A549 (cell line): ENCODE data around the gene KRTAP5-5. TPM values are rescaled to one million over a fixed set of nuclear protein-coding genes. Genes with fewer than 3 reads are reported as not detected.
"Not testable (repeated sequence)": the region's sequence is repeated elsewhere in the genome, so short reads cannot be mapped to it uniquely, and the experiment has no call there.

Source experiments
- ATAC-seq, 2 experiments: fragments of 200-7000 bp in 1 of 2; fragments of >200 bp in 1 of 2; cut with Nextera tagmentation in 1 of 2; cut with Tn5 transposase in 1 of 2; 3 replicates each; pipeline versions ENCODE4 v1.8.0 to v1.9.1; 2018 to 2020; ENCODE audit warnings: mild to moderate bottlenecking in 1 of 2, moderate library complexity in 1 of 2
- CTCF ChIA-PET: fragments of 300-600 bp; sonication (Branson Sonifier 250); formaldehyde crosslinking; extraction: SDS; loops from one replicate; lab custom pipeline; 2021; ENCODE audit warnings: antibody characterized with exemption, inconsistent platforms; lab: Yijun Ruan, JAX
- POLR2A ChIA-PET: fragments of 350-600 bp; formaldehyde crosslinking; extraction: SDS; loops from one replicate; lab custom pipeline; 2021; ENCODE audit warnings: antibody characterized with exemption, inconsistent platforms; lab: Yijun Ruan, JAX
- DNase-seq, 2 experiments: peaks; one replicate each; pipeline versions ENCODE4 v3.0.0 to v3.0.0-alpha.2; 2011 to 2016; ENCODE audit warnings: low read depth in 1 of 2, low spot score in 1 of 2
- FAIRE-seq: peaks from 2 replicates; lab custom pipeline; 2011; peaks lifted over from hg19 to GRCh38; lab: Jason Lieb, UNC
- H3K27ac ChIP-seq, 2 experiments: fragments of >200 bp; sonication (Bioruptor Twin); formaldehyde crosslinking; 3 replicates each; pipeline ENCODE4 v1.5.1; 2016 to 2017
- H3K4me1 ChIP-seq: fragments of >200 bp; sonication (Bioruptor Twin); formaldehyde crosslinking; 3 replicates; pipeline ENCODE4 v1.6.1; 2016
- H3K4me2 ChIP-seq: fragments of >200 bp; sonication (Bioruptor Twin); formaldehyde crosslinking; 3 replicates; pipeline ENCODE4 v1.6.1; 2016
- H3K4me3 ChIP-seq: fragments of >200 bp; sonication (Bioruptor Twin); formaldehyde crosslinking; 3 replicates; pipeline ENCODE4 v1.5.1; 2016
- H3K9me3 ChIP-seq: fragments of >200 bp; sonication (Bioruptor Twin); formaldehyde crosslinking; 3 replicates; pipeline ENCODE4 v1.6.1; 2016
- CEBPB ChIP-seq, 2 experiments: fragments of >200 bp in 1 of 2; sonication (Bioruptor Twin) in 1 of 2; formaldehyde crosslinking in 1 of 2; IDR thresholded peaks; 2 replicates each; pipeline ENCODE4 v1.6.1; 2012 to 2016
- EHF ChIP-seq: fragments of 250-450 bp; sonication (Bioruptor Pico); IDR thresholded peaks from 2 replicates; pipeline ENCODE4 v1.5.0; 2020; ENCODE audit warnings: mild to moderate bottlenecking
- ESRRA ChIP-seq: fragments of 150-350 bp; IDR thresholded peaks from 2 replicates; pipeline ENCODE4 v1.6.1; 2014; ENCODE audit warnings: mild to moderate bottlenecking, low read length, borderline replicate concordance
- KDM5A ChIP-seq: fragments of 200-600 bp; sonication (generic); IDR thresholded peaks from 2 replicates; pipeline ENCODE4 v1.6.1; 2016; ENCODE audit warnings: antibody characterized with exemption, mild to moderate bottlenecking
- NFE2L2 ChIP-seq: fragments of 150-350 bp; conservative IDR thresholded peaks from 2 replicates; pipeline ENCODE4 v1.6.1; 2014; ENCODE audit warnings: low read length
- NPAS2 ChIP-seq: fragments of 250-450 bp; sonication (Bioruptor Pico); IDR thresholded peaks from 2 replicates; pipeline ENCODE4 v1.8.0; 2022; ENCODE audit warnings: mild to moderate bottlenecking, moderate library complexity, borderline replicate concordance
- PHF8 ChIP-seq: fragments of 200-600 bp; sonication (generic); IDR thresholded peaks from 2 replicates; pipeline ENCODE4 v1.6.1; 2016; ENCODE audit warnings: low read depth, mild to moderate bottlenecking, antibody characterized with exemption, moderate library complexity, borderline replicate concordance
- RAD21 ChIP-seq, 2 experiments: fragments of >200 bp in 1 of 2; sonication (Bioruptor Twin) in 1 of 2; formaldehyde crosslinking in 1 of 2; IDR thresholded peaks in 1 of 2; conservative IDR thresholded peaks in 1 of 2; 2 replicates in 1 of 2; 3 replicates in 1 of 2; pipeline ENCODE4 v1.6.1; 2012 to 2018; ENCODE audit warnings: inconsistent platforms in 1 of 2
- RCOR1 ChIP-seq: fragments of 150-350 bp; IDR thresholded peaks from 2 replicates; pipeline ENCODE4 v1.6.1; 2014; ENCODE audit warnings: antibody characterized with exemption, low read length, low read depth
- SMC3 ChIP-seq: fragments of >200 bp; sonication (Bioruptor Twin); formaldehyde crosslinking; IDR thresholded peaks from 3 replicates; pipeline ENCODE4 v1.6.1; 2018; ENCODE audit warnings: inconsistent platforms
- ZNF302 ChIP-seq: fragments of 250-450 bp; sonication (Bioruptor Pico); IDR thresholded peaks from 2 replicates; pipeline ENCODE4 v1.9.0; 2021; ENCODE audit warnings: inconsistent platforms, mild to moderate bottlenecking, moderate library complexity
- WGBS: methylation state at CpG from one replicate; pipeline ENCODE4 v1.1.6; 2017; ENCODE audit errors: missing lambda C conversion rate; 5-methylcytosine and 5-hydroxymethylcytosine counted together
- polyA plus RNA-seq, 4 experiments: library from polyadenylated mRNA; depleted of rRNA in 3 of 4; stranded (reverse); fragments of >200 nt; fragmentation: RNase III in 1 of 4; extraction: RNeasy Plus Mini Kit Qiagen cat#74134 plus additional on column Dnase treatment in 1 of 4; gene quantifications; 2 replicates in 3 of 4; 3 replicates in 1 of 4; pipeline ENCODE4 v1.2.3, GENCODE V29; 2011 to 2017
- TF ChIP-seq, protein P1 (sequence below): IDR thresholded peaks from 2 replicates; pipeline ENCODE4 v1.6.1; 2012
- TF ChIP-seq, protein P2 (sequence below): fragments of 250-450 bp; sonication (Bioruptor Pico); IDR thresholded peaks from 2 replicates; pipeline ENCODE4 v1.5.0; 2021; ENCODE audit warnings: mild to moderate bottlenecking, moderate library complexity, borderline replicate concordance
- TF ChIP-seq, protein P3 (sequence below): fragments of >200 bp; sonication (Bioruptor Twin); formaldehyde crosslinking; IDR thresholded peaks from 2 replicates; pipeline ENCODE4 v1.6.1; 2016
- TF ChIP-seq, protein P4 (sequence below): IDR thresholded peaks from 2 replicates; pipeline ENCODE4 v1.6.1; 2012
- TF ChIP-seq, protein P5 (sequence below): fragments of 450-650 bp; IDR thresholded peaks from 2 replicates; pipeline ENCODE4 v1.6.1; 2014; ENCODE audit warnings: antibody characterized with exemption
- TF ChIP-seq, protein P6 (sequence below): fragments of >200 bp; sonication (Bioruptor Twin); formaldehyde crosslinking; IDR thresholded peaks from 3 replicates; pipeline ENCODE4 v1.6.1; 2016

The KRTAP5-5 gene
- polyA plus RNA-seq, 2 of the 4 experiments (the other 2 are of a cell fraction), result not detected

DNA sequence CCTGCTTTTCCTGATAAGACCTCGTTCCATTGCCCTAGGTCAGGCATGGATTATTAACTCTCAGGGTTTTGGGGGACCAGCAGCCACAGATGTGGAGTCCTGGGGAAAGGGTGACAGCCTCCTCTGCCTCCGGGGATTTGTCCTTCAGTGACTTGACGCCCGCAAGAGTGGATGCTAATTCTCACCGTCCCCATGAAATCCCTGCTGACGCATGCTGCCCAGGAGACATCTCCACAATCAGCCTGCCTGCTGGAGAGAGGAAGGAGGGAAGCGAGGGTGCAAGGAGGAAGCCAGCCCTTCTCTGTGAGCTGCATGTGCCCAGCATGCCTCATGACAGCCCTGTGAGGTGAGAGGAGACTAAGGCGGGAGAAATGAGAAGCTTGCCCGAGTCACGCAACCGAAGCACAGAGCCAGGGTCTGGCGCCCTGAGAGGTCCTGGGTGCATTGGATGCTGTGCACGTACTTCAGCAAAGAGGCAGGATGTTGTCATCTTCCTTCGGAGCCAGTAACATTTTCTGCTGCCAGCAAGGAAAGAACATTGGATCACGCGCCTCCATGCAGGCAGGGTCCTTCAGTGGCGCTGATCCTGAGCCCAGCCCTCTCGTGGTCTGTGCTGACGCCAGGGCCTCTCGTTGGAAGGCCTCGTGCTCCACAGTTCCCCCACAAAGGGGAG lies 40.1 kb downstream of the KRTAP5-5 start:
- H3K4me1 ChIP-seq, result no peaks in the 10 kb centered on the region
- WGBS, result 57% methylated on average over 15 of the region's 21 CpGs
- ATAC-seq (no peak; a peak in 1 of 6 replicates), DNase-seq (no peak), FAIRE-seq (no peak)
- ChIA-PET POLR2A (no interaction called here), CTCF (interaction anchor here (1.3 to 7.7 kb wide), 4 partner anchors 10 to 482 kb away, joined by 3 to 34 read pairs (median 5); no protein-coding TSS in a partner anchor)
- H3K27ac ChIP-seq, result no peak overlapping the region
- TF ChIP-seq, protein P1, sequence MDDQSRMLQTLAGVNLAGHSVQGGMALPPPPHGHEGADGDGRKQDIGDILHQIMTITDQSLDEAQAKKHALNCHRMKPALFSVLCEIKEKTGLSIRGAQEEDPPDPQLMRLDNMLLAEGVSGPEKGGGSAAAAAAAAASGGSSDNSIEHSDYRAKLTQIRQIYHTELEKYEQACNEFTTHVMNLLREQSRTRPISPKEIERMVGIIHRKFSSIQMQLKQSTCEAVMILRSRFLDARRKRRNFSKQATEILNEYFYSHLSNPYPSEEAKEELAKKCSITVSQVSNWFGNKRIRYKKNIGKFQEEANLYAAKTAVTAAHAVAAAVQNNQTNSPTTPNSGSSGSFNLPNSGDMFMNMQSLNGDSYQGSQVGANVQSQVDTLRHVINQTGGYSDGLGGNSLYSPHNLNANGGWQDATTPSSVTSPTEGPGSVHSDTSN, result no peak
- TF ChIP-seq, protein P2, sequence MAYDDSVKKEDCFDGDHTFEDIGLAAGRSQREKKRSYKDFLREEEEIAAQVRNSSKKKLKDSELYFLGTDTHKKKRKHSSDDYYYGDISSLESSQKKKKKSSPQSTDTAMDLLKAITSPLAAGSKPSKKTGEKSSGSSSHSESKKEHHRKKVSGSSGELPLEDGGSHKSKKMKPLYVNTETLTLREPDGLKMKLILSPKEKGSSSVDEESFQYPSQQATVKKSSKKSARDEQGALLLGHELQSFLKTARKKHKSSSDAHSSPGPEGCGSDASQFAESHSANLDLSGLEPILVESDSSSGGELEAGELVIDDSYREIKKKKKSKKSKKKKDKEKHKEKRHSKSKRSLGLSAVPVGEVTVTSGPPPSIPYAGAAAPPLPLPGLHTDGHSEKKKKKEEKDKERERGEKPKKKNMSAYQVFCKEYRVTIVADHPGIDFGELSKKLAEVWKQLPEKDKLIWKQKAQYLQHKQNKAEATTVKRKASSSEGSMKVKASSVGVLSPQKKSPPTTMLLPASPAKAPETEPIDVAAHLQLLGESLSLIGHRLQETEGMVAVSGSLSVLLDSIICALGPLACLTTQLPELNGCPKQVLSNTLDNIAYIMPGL (CRISPR knock-in tag), result no peak
- no peak for TF ChIP-seq PHF8
- TF ChIP-seq, protein P3, sequence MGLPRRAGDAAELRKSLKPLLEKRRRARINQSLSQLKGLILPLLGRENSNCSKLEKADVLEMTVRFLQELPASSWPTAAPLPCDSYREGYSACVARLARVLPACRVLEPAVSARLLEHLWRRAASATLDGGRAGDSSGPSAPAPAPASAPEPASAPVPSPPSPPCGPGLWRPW, result no peak
- no peak for TF ChIP-seq RAD21 (conservative IDR thresholded peaks at IDR 0.05 in 1 of 2, IDR thresholded peaks at IDR 0.05 in 1 of 2)
- no peak for TF ChIP-seq NFE2L2
- TF ChIP-seq ZNF302, result no peak
- no peak for TF ChIP-seq ESRRA
- TF ChIP-seq, protein P4, sequence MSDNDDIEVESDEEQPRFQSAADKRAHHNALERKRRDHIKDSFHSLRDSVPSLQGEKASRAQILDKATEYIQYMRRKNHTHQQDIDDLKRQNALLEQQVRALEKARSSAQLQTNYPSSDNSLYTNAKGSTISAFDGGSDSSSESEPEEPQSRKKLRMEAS, result no peak
- TF ChIP-seq, protein P5, sequence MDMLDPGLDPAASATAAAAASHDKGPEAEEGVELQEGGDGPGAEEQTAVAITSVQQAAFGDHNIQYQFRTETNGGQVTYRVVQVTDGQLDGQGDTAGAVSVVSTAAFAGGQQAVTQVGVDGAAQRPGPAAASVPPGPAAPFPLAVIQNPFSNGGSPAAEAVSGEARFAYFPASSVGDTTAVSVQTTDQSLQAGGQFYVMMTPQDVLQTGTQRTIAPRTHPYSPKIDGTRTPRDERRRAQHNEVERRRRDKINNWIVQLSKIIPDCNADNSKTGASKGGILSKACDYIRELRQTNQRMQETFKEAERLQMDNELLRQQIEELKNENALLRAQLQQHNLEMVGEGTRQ, result no peak
- TF ChIP-seq, all 56 proteins: peak for 0
- H3K4me3 ChIP-seq, result no peak overlapping the region
- H3K9me3 ChIP-seq, result no peaks in the 10 kb centered on the region
- H3K4me2 ChIP-seq, result no peak overlapping the region

DNA sequence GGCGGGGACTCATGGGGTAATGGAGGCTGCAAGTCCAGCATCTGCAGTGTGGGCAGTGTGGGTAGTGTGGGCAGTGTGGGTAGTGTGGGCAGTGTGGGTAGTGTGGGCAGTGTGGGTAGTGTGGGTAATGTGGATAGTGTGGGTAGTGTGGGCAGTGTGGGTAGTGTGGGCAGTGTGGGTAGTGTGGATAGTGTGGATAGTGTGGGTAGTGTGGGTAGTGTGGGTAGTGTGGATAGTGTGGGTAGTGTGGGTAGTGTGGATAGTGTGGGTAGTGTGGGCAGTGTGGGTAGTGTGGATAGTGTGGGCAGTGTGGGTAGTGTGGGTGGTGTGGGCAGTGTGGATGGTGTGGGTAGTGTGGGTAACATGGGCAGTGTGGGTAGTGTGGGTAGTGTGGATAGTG lies 40.9 kb downstream of the KRTAP5-5 start:
- H3K27ac ChIP-seq, ATAC-seq, H3K9me3 ChIP-seq, POLR2A ChIA-PET, H3K4me1 ChIP-seq, DNase-seq, H3K4me2 ChIP-seq, FAIRE-seq, H3K4me3 ChIP-seq: not testable (repeated sequence)
- WGBS, result 50% methylated on average over 1 of the region's 1 CpG
- CTCF ChIA-PET, result interaction anchor here (1.8 to 7.7 kb wide), 2 partner anchors 18 to 481 kb away, joined by 5 to 34 read pairs; no protein-coding TSS in a partner anchor

DNA sequence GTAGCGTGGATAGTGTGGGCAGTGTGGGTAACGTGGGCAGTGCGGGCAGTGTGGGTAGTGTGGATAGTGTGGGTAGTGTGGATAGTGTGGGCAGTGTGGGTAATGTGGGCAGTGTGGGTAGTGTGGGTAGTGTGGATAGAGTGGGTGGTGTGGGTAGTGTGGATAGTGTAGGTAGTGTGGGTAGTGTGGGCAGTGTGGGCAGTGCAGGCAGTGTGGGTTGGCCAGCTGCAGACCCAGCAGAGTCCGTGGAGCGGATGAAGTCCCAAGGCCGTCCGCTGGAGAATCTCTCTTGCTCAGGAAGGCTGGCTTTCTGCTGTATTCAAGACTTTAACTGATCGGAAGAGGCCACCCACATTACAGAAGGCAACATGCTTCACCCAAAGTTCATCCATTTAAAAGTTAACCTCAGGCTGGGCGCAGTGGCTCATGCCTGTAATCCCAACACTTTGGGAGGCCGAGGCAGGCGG lies 41.4 kb downstream of the KRTAP5-5 start:
- ChIA-PET CTCF (interaction anchor here (1.0 to 7.7 kb wide), 5 partner anchors 18 to 481 kb away, joined by 3 to 34 read pairs (median 5); no protein-coding TSS in a partner anchor), POLR2A (no interaction called here)
- WGBS, result 67% methylated on average over 11 of the region's 11 CpGs
- DNase-seq, result no peak
- no peaks in the 10 kb centered on the region for H3K4me1 ChIP-seq
- H3K27ac ChIP-seq, result no peak overlapping the region
- no peak overlapping the region for H3K4me2 ChIP-seq
- no peak overlapping the region for H3K4me3 ChIP-seq
- ATAC-seq, result 0 out of 6 replicates have a peak, but pooled peaks of 1 of the 2 experiments have one; percentile 35
- FAIRE-seq, result no peak
- TF ChIP-seq KDM5A (no peak), RAD21 (conservative IDR thresholded peaks at IDR 0.05 in 1 of 2, IDR thresholded peaks at IDR 0.05 in 1 of 2) (no peak), NPAS2 (no peak), NFE2L2 (no peak), SMC3 (no peak), EHF (no peak), ESRRA (no peak), RCOR1 (no peak), CEBPB (IDR thresholded peaks at IDR 0.05) (no peak)
- TF ChIP-seq, protein P6, sequence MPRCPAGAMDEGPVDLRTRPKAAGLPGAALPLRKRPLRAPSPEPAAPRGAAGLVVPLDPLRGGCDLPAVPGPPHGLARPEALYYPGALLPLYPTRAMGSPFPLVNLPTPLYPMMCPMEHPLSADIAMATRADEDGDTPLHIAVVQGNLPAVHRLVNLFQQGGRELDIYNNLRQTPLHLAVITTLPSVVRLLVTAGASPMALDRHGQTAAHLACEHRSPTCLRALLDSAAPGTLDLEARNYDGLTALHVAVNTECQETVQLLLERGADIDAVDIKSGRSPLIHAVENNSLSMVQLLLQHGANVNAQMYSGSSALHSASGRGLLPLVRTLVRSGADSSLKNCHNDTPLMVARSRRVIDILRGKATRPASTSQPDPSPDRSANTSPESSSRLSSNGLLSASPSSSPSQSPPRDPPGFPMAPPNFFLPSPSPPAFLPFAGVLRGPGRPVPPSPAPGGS, result no peak
- H3K9me3 ChIP-seq, result no peaks in the 10 kb centered on the region
